BE2C (cell line): Measurements from ENCODE around the gene MELTF.

Experiments
- DNase-seq: peaks from one replicate; pipeline ENCODE4 v3.0.0-alpha.2; 2020
- H3K27me3 ChIP-seq: fragments of 250-450 bp; sonication (Bioruptor Pico); 2 replicates; pipeline ENCODE4 v1.5.1; 2020; ENCODE audit warnings: mild to moderate bottlenecking
- H3K36me3 ChIP-seq: fragments of 250-450 bp; sonication (Bioruptor Pico); 2 replicates; pipeline ENCODE4 v1.5.1; 2020; ENCODE audit warnings: mild to moderate bottlenecking
- H3K4me1 ChIP-seq: fragments of 250-450 bp; sonication (Bioruptor Pico); 2 replicates; pipeline ENCODE4 v1.5.1; 2020
- H3K4me3 ChIP-seq: 2 replicates; pipeline ENCODE4 v1.5.1; 2011; ENCODE audit warnings: low read depth, low read length
- H3K9me3 ChIP-seq: fragments of 250-450 bp; sonication (Bioruptor Pico); 2 replicates; pipeline ENCODE4 v1.5.1; 2020
- TF ChIP-seq, protein P1 (sequence below): IDR thresholded peaks from 2 replicates; pipeline ENCODE4 v1.5.1; 2012; ENCODE audit warnings: mild to moderate bottlenecking, low read depth, low read length

MELTF gene

DNA sequence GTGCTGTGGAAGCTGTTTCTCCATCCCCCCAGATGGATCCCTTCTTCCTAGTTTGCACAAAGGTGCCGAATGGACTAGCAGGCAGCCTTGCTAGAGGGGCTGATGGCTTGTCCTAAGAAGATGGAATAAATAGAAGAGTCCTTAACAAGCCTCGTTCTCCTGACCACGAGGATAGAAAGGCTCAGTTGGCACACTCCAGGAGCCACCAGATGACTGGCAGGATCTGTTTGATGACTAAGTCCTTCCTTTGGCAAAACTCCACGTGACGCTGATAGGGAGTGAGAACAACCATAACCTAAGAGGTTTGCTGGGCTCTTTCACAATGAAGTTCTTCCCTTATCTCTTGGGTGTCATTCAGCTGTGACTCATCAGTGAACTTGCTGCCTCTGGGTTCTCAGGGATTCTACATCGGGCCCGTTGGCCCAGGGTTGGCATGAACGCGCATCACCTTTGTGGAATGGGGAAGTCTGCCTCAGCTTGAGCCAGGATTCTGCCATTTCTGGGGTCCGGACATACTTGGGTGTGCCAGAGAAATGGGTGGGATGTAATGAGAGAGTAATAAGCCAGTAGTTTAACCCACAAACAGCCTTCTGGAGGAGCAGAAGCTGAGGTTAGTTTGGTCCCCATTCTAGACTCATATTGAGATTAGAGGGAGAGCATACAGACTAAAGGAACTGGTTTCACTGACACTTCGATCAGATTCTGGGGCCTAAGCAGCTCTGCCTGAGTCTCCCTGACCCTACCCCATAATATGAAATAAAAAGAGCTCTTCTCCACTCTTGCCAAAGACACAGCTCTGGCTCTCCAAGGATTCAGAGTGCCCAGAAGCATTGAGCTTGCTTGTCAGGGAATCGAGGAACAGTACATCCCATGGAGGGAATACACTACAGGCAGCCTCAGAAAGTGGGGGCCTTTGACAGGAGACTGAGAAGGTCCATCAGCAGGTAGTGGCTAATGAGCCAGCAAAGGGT lies 2.0 kb upstream of the MELTF start:
- H3K4me3 ChIP-seq = no peak overlapping the region
- no peaks in the 10 kb centered on the region for H3K9me3 ChIP-seq
- peak; percentile 84 for DNase-seq
- H3K27me3 ChIP-seq = peaks cover 6% of the 10 kb centered on the region
- H3K4me1 ChIP-seq = peaks cover 20% of the 10 kb centered on the region
- TF ChIP-seq, protein P1, sequence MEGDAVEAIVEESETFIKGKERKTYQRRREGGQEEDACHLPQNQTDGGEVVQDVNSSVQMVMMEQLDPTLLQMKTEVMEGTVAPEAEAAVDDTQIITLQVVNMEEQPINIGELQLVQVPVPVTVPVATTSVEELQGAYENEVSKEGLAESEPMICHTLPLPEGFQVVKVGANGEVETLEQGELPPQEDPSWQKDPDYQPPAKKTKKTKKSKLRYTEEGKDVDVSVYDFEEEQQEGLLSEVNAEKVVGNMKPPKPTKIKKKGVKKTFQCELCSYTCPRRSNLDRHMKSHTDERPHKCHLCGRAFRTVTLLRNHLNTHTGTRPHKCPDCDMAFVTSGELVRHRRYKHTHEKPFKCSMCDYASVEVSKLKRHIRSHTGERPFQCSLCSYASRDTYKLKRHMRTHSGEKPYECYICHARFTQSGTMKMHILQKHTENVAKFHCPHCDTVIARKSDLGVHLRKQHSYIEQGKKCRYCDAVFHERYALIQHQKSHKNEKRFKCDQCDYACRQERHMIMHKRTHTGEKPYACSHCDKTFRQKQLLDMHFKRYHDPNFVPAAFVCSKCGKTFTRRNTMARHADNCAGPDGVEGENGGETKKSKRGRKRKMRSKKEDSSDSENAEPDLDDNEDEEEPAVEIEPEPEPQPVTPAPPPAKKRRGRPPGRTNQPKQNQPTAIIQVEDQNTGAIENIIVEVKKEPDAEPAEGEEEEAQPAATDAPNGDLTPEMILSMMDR = no peak
- H3K36me3 ChIP-seq = no peaks in the 10 kb centered on the region

DNA sequence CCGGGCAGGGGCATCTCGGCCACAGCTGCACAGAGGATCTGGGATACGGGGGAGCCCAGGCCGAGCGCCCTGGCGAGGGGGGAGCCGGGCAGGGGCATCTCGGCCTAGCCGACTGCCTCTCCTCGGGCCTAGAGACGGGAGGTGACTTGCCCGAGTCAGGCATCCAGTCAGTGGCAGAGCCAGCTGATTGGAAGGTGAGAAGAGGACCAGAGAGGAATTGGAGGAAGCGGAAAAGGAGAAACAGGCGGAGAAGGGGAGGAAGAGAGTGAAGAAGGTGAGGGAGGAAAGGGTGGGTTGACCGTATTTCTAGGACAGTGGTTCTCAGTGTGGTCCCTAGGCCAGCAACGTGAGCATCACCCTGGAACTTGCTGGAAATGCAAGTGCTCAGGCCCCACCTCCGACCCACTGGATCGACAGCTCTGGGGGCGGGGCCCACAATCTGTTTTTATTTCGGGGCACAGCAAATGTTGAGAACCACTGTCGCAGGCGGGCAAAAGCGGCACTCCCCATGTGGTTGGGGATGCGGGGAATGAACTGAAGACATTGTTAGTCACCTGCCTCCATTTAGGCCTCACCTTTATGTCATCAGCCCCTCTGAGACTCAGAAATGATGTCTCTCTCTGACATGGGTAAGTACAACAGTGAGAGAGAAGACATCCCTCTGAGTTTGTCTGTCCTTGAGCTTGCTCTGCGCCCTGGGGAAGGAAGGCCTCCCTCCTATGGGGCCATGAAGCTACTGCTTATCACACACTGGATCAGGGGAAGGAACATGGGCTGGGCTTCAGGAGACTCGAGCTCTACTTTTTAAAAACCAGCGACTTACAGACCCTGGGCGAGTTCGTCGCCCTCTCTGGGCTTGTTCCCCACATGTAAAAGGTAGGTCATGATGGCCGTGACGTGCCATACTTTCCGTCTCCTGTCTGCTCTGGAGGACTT lies 1.0 kb upstream of the MELTF start:
- Histone ChIP-seq H3K4me1 (peaks cover 24% of the 10 kb centered on the region), H3K4me3 (no peak overlapping the region), H3K36me3 (no peaks in the 10 kb centered on the region), H3K27me3 (peaks cover 6% of the 10 kb centered on the region), H3K9me3 (no peaks in the 10 kb centered on the region)
- peak; percentile 19 for DNase-seq
- TF ChIP-seq, protein P1 = no peak

DNA sequence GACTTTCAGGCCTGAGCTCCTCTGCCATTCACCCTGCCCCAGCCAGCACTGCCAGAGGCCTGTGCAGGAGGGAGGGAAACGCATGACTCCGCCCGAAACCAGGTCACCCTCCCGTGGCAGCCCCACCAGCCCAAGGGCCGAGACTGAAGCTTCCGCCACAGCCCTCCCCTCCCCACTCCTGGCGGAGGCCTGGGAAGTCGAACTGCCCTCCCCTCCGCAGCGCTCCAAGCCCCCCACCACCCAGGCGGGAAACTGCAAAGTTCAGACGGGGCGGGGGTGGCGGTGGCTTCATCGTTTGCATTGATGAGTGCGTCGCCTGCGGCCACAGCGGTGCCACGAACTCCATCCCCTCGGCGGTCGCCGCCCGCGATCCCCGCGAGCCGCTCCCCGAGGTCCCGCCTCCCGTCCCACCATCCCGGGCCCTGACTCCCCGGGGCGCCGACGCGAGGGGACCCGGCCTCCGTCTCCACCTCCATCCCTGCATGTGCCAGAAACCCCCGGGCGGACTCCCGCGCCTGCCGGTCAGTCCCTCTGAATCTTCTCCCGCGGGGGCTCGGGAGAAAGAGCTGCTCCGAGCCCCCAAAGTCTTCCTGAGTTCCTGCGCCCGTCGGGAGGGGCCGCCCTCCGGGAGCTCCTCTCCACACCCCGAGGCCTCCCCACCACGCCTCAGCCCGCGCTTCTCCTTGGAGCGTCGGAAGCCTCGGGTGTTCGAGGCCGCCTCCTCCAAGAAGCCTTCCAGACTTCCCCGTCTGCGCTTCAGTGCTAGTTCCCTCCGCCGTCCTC lies 698 bp downstream of the MELTF start:
- Histone ChIP-seq H3K27me3 (peaks cover 6% of the 10 kb centered on the region), H3K9me3 (no peaks in the 10 kb centered on the region), H3K4me3 (peak overlapping the region; percentile 59), H3K4me1 (peaks cover 26% of the 10 kb centered on the region), H3K36me3 (no peaks in the 10 kb centered on the region)
- DNase-seq = peak; percentile 20
- TF ChIP-seq, protein P1 = no peak

DNA sequence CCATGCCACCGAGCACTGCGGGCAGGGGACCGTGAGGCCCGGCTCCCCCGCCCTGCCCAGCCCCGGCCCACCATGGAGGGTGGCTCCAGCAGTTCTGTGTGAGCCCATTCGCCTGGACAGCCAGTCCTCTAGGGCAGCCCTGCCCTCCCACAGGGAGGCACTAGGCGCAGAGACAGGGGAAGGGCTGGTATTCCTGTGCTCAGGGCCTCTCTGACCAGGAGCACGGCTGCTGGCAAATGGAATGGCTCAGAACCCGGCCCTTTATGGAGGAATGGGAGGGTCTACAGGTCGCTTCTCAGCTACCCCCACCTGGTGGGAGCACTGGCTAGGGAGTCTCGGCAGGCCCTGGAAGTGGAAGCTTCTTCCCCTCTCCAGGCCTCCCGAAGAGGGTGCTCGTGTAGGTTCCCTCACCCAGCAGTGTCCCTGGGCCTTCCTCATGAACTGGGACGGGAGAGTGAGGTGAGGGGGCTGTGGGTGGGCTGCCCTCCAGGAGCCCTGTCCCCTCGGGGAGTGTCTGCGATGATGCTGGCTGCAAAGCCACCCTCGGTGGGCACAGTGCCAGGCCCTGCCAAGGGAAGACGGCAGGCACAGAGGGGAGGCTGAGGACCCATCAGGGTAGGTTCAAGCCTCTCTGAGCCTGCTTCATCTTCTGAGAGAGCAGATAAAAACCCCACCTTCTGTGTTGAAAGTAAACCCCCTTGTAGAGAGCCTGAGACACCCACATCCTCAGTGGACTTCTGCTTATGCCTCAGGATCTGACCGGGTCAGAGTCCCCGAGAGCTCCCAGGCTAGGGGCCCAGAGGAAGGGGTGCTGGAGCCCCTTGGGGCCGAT lies 1.5 kb downstream of the MELTF start:
- Histone ChIP-seq H3K27me3 (peaks cover 6% of the 10 kb centered on the region), H3K9me3 (no peaks in the 10 kb centered on the region), H3K4me1 (peaks cover 27% of the 10 kb centered on the region), H3K4me3 (no peak overlapping the region), H3K36me3 (no peaks in the 10 kb centered on the region)
- TF ChIP-seq, protein P1 = no peak
- DNase-seq = peak; percentile 32
